ENCODE results near the gene CAMK1D.

CAMK1D gene

GRCh38 chr10:12448729-12449391, 99.5 kb downstream of the CAMK1D start:
- H3K9me3 ChIP-seq (ENCODE audit: control insufficient read depth, insufficient read depth, low read length): no peaks in the 10 kb centered on the region
- no peak overlapping the region for H3K4me3 ChIP-seq (ENCODE audit: low read length)
- peaks cover 8% of the 10 kb centered on the region for H4K20me1 ChIP-seq (ENCODE audit: control insufficient read depth, insufficient read depth, low read depth, low read length)
- no peak for TF ChIP-seq EZH2phosphoT487 (IDR thresholded peaks at IDR 0.05; ENCODE audit: borderline replicate concordance, low read length)
- no peak for TF ChIP-seq CTCF (IDR thresholded peaks at IDR 0.05; ENCODE audit: low read depth, low read length, poor library complexity, severe bottlenecking)
- H3K36me3 ChIP-seq (ENCODE audit: control insufficient read depth, low read length): no peaks in the 10 kb centered on the region
- peaks cover 85% of the 10 kb centered on the region for H3K79me2 ChIP-seq (ENCODE audit: control insufficient read depth, low read length)
- no peaks in the 10 kb centered on the region for H3F3A ChIP-seq (ENCODE audit: control insufficient read depth, insufficient read depth)
- no peaks in the 10 kb centered on the region for H3K27me3 ChIP-seq (ENCODE audit: control insufficient read depth, low read length)
- H3K9me2 ChIP-seq (replicated peaks; ENCODE audit: control insufficient read depth, low read length): no peaks in the 10 kb centered on the region
- no peak overlapping the region for H3K27ac ChIP-seq (ENCODE audit: low read depth, low read length)
- H3K4me1 ChIP-seq (ENCODE audit: control insufficient read depth, low read length): no peaks in the 10 kb centered on the region
- no peak overlapping the region for H3K4me2 ChIP-seq (ENCODE audit: low read length)

- no peak overlapping the region for H3K27ac ChIP-seq (ENCODE audit: low read depth, low read length)
- 0 out of 2 replicates have a peak, but pooled peaks cover 2% of the 10 kb centered on the region for H3F3A ChIP-seq (ENCODE audit: control insufficient read depth, insufficient read depth)
- TF ChIP-seq CTCF (IDR thresholded peaks at IDR 0.05; ENCODE audit: low read depth, low read length, poor library complexity, severe bottlenecking) (no peak), EZH2phosphoT487 (IDR thresholded peaks at IDR 0.05; ENCODE audit: borderline replicate concordance, low read length) (no peak)
- no peak overlapping the region for H3K4me2 ChIP-seq (ENCODE audit: low read length)
- no peaks in the 10 kb centered on the region for H3K9me3 ChIP-seq (ENCODE audit: control insufficient read depth, insufficient read depth, low read length)
- no peaks in the 10 kb centered on the region for H3K4me1 ChIP-seq (ENCODE audit: control insufficient read depth, low read length)
- no peak overlapping the region for H3K4me3 ChIP-seq (ENCODE audit: low read length)
- peaks cover 82% of the 10 kb centered on the region for H3K79me2 ChIP-seq (ENCODE audit: control insufficient read depth, low read length)
- no peaks in the 10 kb centered on the region for H3K27me3 ChIP-seq (ENCODE audit: control insufficient read depth, low read length)
- H4K20me1 ChIP-seq (ENCODE audit: control insufficient read depth, insufficient read depth, low read depth, low read length): 0 out of 2 replicates have a peak, but pooled peaks cover 7% of the 10 kb centered on the region
- H3K9me2 ChIP-seq (replicated peaks; ENCODE audit: control insufficient read depth, low read length): no peaks in the 10 kb centered on the region
- H3K36me3 ChIP-seq (ENCODE audit: control insufficient read depth, low read length): no peaks in the 10 kb centered on the region
Measured at GRCh38 chr10:12455318-12455717, 106.0 kb downstream of the CAMK1D start.

GRCh38 chr10:12455766-12456165, 106.4 kb downstream of the CAMK1D start:
- Histone ChIP-seq H3K4me1 (ENCODE audit: control insufficient read depth, low read length) (no peaks in the 10 kb centered on the region), H3K4me3 (ENCODE audit: low read length) (no peak overlapping the region), H3K79me2 (ENCODE audit: control insufficient read depth, low read length) (peaks cover 81% of the 10 kb centered on the region), H3F3A (ENCODE audit: control insufficient read depth, insufficient read depth) (0 out of 2 replicates have a peak, but pooled peaks cover 2% of the 10 kb centered on the region), H3K27ac (ENCODE audit: low read depth, low read length) (no peak overlapping the region), H3K27me3 (ENCODE audit: control insufficient read depth, low read length) (no peaks in the 10 kb centered on the region), H3K9me2 (replicated peaks; ENCODE audit: control insufficient read depth, low read length) (no peaks in the 10 kb centered on the region), H4K20me1 (ENCODE audit: control insufficient read depth, insufficient read depth, low read depth, low read length) (0 out of 2 replicates have a peak, but pooled peaks cover 7% of the 10 kb centered on the region), H3K36me3 (ENCODE audit: control insufficient read depth, low read length) (no peaks in the 10 kb centered on the region), H3K9me3 (ENCODE audit: control insufficient read depth, insufficient read depth, low read length) (no peaks in the 10 kb centered on the region), H3K4me2 (ENCODE audit: low read length) (no peak overlapping the region)
- TF ChIP-seq CTCF (IDR thresholded peaks at IDR 0.05; ENCODE audit: low read depth, low read length, poor library complexity, severe bottlenecking) (no peak), EZH2phosphoT487 (IDR thresholded peaks at IDR 0.05; ENCODE audit: borderline replicate concordance, low read length) (no peak)

All from DOHH2 (cell line).